A549 (cell line): Measurements from ENCODE around the gene U2AF1L4. TPM values are rescaled to one million over a fixed set of nuclear protein-coding genes. Genes with fewer than 3 reads are reported as not detected.
A peak's percentile ranks its signal among the peaks of the same experiment; 100 is the strongest.

Experiments used
- ATAC-seq, 2 experiments: fragments of 200-7000 bp in 1 of 2; fragments of >200 bp in 1 of 2; cut with Nextera tagmentation in 1 of 2; cut with Tn5 transposase in 1 of 2; 3 replicates each; pipeline versions ENCODE4 v1.8.0 to v1.9.1; 2018 to 2020; ENCODE audit warnings: mild to moderate bottlenecking in 1 of 2, moderate library complexity in 1 of 2
- CTCF ChIA-PET: fragments of 300-600 bp; sonication (Branson Sonifier 250); formaldehyde crosslinking; extraction: SDS; loops from one replicate; lab custom pipeline; 2021; ENCODE audit warnings: antibody characterized with exemption, inconsistent platforms; lab: Yijun Ruan, JAX
- POLR2A ChIA-PET: fragments of 350-600 bp; formaldehyde crosslinking; extraction: SDS; loops from one replicate; lab custom pipeline; 2021; ENCODE audit warnings: antibody characterized with exemption, inconsistent platforms; lab: Yijun Ruan, JAX
- DNase-seq, 2 experiments: peaks; one replicate each; pipeline versions ENCODE4 v3.0.0 to v3.0.0-alpha.2; 2011 to 2016; ENCODE audit warnings: low read depth in 1 of 2, low spot score in 1 of 2
- FAIRE-seq: peaks from 2 replicates; lab custom pipeline; 2011; peaks lifted over from hg19 to GRCh38; lab: Jason Lieb, UNC
- H3K27ac ChIP-seq, 2 experiments: fragments of >200 bp; sonication (Bioruptor Twin); formaldehyde crosslinking; 3 replicates each; pipeline ENCODE4 v1.5.1; 2016 to 2017
- H3K4me1 ChIP-seq: fragments of >200 bp; sonication (Bioruptor Twin); formaldehyde crosslinking; 3 replicates; pipeline ENCODE4 v1.6.1; 2016
- H3K4me2 ChIP-seq: fragments of >200 bp; sonication (Bioruptor Twin); formaldehyde crosslinking; 3 replicates; pipeline ENCODE4 v1.6.1; 2016
- H3K4me3 ChIP-seq: fragments of >200 bp; sonication (Bioruptor Twin); formaldehyde crosslinking; 3 replicates; pipeline ENCODE4 v1.5.1; 2016
- H3K9me3 ChIP-seq: fragments of >200 bp; sonication (Bioruptor Twin); formaldehyde crosslinking; 3 replicates; pipeline ENCODE4 v1.6.1; 2016
- CBX8 ChIP-seq: fragments of 200-600 bp; sonication (generic); IDR thresholded peaks from 2 replicates; pipeline ENCODE4 v1.6.1; 2016
- FOSL2 ChIP-seq, 2 experiments: fragments of 450-650 bp in 1 of 2; fragments of >200 bp in 1 of 2; sonication (Bioruptor Twin) in 1 of 2; formaldehyde crosslinking; IDR thresholded peaks; 2 replicates each; pipeline versions ENCODE4 v1.5.0 to v1.6.1; 2016 to 2020; ENCODE audit warnings: mild to moderate bottlenecking in 1 of 2, moderate library complexity in 1 of 2
- FOXS1 ChIP-seq: fragments of 250-450 bp; sonication (Bioruptor Pico); IDR thresholded peaks from 2 replicates; pipeline ENCODE4 v1.5.0; 2020; ENCODE audit warnings: mild to moderate bottlenecking, moderate library complexity
- HOXA7 ChIP-seq: fragments of 250-450 bp; sonication (Bioruptor Pico); IDR thresholded peaks from 2 replicates; pipeline ENCODE4 v1.5.0; 2020; ENCODE audit warnings: mild to moderate bottlenecking, moderate library complexity
- HOXB13 ChIP-seq: fragments of 250-450 bp; sonication (Bioruptor Pico); IDR thresholded peaks from 2 replicates; pipeline ENCODE4 v1.5.0; 2020; ENCODE audit warnings: low read depth, mild to moderate bottlenecking, moderate library complexity
- HOXB5 ChIP-seq: fragments of 250-450 bp; sonication (Bioruptor Pico); IDR thresholded peaks from 2 replicates; pipeline ENCODE4 v1.5.0; 2020; ENCODE audit warnings: mild to moderate bottlenecking, moderate library complexity
- JUN ChIP-seq, 2 experiments: fragments of >200 bp; sonication (Bioruptor Twin); formaldehyde crosslinking; IDR thresholded peaks; 2 replicates in 1 of 2; 3 replicates in 1 of 2; pipeline ENCODE4 v1.6.1; 2016 to 2017
- JUNB ChIP-seq: fragments of >200 bp; sonication (Bioruptor Twin); formaldehyde crosslinking; IDR thresholded peaks from 2 replicates; pipeline ENCODE4 v1.6.1; 2016
- MAZ ChIP-seq: fragments of 150-350 bp; IDR thresholded peaks from 2 replicates; pipeline ENCODE4 v1.6.1; 2014; ENCODE audit warnings: antibody characterized with exemption, low read depth, low read length, borderline replicate concordance
- MYC ChIP-seq: IDR thresholded peaks from 2 replicates; pipeline ENCODE4 v1.6.1; 2012; ENCODE audit warnings: mild to moderate bottlenecking, inconsistent platforms, low read length, improper control_type of control experiment, borderline replicate concordance
- NPAS2 ChIP-seq: fragments of 250-450 bp; sonication (Bioruptor Pico); IDR thresholded peaks from 2 replicates; pipeline ENCODE4 v1.8.0; 2022; ENCODE audit warnings: mild to moderate bottlenecking, moderate library complexity, borderline replicate concordance
- RAD21 ChIP-seq, 2 experiments: fragments of >200 bp in 1 of 2; sonication (Bioruptor Twin) in 1 of 2; formaldehyde crosslinking in 1 of 2; IDR thresholded peaks in 1 of 2; conservative IDR thresholded peaks in 1 of 2; 2 replicates in 1 of 2; 3 replicates in 1 of 2; pipeline ENCODE4 v1.6.1; 2012 to 2018; ENCODE audit warnings: inconsistent platforms in 1 of 2
- RARB ChIP-seq: fragments of 250-450 bp; sonication (Bioruptor Pico); IDR thresholded peaks from 2 replicates; pipeline ENCODE4 v1.8.0; 2021; ENCODE audit warnings: mild to moderate bottlenecking, moderate library complexity
- RFX5 ChIP-seq: fragments of 450-650 bp; IDR thresholded peaks from 2 replicates; pipeline ENCODE4 v1.7.1; 2014; ENCODE audit warnings: antibody characterized with exemption, mild to moderate bottlenecking, moderate library complexity
- SREBF2 ChIP-seq: fragments of 450-650 bp; IDR thresholded peaks from 2 replicates; pipeline ENCODE4 v1.6.1; 2014; ENCODE audit warnings: mild to moderate bottlenecking, moderate library complexity
- TP53 ChIP-seq: fragments of 250-450 bp; sonication (Bioruptor Pico); IDR thresholded peaks from 2 replicates; pipeline ENCODE4 v1.5.0; 2021; ENCODE audit warnings: mild to moderate bottlenecking, moderate library complexity
- WGBS: methylation state at CpG from one replicate; pipeline ENCODE4 v1.1.6; 2017; ENCODE audit errors: missing lambda C conversion rate; 5-methylcytosine and 5-hydroxymethylcytosine counted together
- polyA plus RNA-seq, 4 experiments: library from polyadenylated mRNA; depleted of rRNA in 3 of 4; stranded (reverse); fragments of >200 nt; fragmentation: RNase III in 1 of 4; extraction: RNeasy Plus Mini Kit Qiagen cat#74134 plus additional on column Dnase treatment in 1 of 4; gene quantifications; 2 replicates in 3 of 4; 3 replicates in 1 of 4; pipeline ENCODE4 v1.2.3, GENCODE V29; 2011 to 2017
- TF ChIP-seq, protein P1 (sequence below): fragments of >200 bp; sonication (Bioruptor Twin); formaldehyde crosslinking; IDR thresholded peaks from 3 replicates; pipeline ENCODE4 v1.6.1; 2016
- TF ChIP-seq, protein P2 (sequence below): fragments of >200 bp; sonication (Bioruptor Twin); formaldehyde crosslinking; IDR thresholded peaks from 2 replicates; pipeline ENCODE4 v1.6.1; 2016
- TF ChIP-seq, protein P3 (sequence below): IDR thresholded peaks from 2 replicates; pipeline ENCODE4 v1.6.1; 2012
- TF ChIP-seq, protein P4 (sequence below): fragments of >200 bp; sonication (Bioruptor Twin); formaldehyde crosslinking; IDR thresholded peaks from 3 replicates; pipeline ENCODE4 v1.5.1; 2016
- TF ChIP-seq, protein P5 (sequence below): fragments of 200-600 bp; sonication (generic); IDR thresholded peaks from 2 replicates; pipeline ENCODE4 v1.6.1; 2016; ENCODE audit warnings: antibody characterized with exemption, mild to moderate bottlenecking, moderate library complexity

U2AF1L4 gene
- polyA plus RNA-seq, 2 of the 4 experiments (the other 2 are of a cell fraction) = 41.1 to 42.8 TPM

DNA sequence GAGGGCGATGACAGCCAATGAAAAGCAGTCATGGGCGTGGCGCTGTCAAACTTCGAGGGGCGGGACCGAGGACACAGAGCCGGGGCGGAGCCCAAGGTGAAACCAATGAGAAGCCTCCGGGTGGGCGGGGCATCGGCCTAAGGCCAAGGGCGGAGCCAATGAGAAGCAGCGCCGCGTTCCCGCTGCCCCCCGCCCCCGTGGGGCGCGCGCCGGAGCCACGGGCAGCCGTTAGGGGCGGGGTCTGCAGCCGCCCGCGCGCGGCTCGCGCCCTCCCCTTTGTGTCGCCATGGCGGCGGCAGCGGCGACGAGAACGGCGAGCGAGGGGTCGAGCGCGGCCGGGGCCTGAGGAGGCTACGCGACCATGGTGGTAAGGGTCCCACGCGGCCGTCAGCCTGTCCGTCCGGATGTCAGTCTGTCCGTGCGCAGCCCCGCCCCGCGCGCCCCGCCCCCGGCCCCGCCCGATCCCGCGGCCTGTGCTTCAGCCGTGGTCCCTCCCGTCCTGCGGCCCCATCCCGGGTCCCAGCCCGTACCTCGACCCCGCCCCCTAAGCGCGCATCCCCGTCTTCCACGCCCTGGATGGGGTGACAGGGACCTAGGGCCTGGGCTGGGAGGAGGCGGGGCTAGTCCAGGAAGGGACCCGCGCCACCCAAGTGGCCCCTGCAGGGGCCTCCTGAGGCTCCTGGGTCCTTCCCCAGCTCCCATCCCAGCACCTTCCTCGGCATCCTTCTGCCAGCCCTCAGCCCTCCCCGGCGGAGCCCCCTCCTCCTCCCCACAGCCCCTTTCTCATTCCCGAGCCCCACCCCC lies 30.3 kb upstream of the U2AF1L4 start, which contains the start of gene ARHGAP33:
ARHGAP33 (plus strand) TSS at position 267 of the 804 bp plus-strand sequence; CDS start at position 362, 95 bp downstream.
- Histone ChIP-seq H3K9me3 (no peaks in the 10 kb centered on the region), H3K4me2 (peak within 1 kb of the TSS; percentile 96), H3K27ac (peak within 1 kb of the TSS; percentile 47 to 81), H3K4me1 (peaks cover 31% of the 10 kb centered on the region), H3K4me3 (peak within 1 kb of the TSS; percentile 62)
- POLR2A ChIA-PET = interaction anchor here (1.2 kb wide), 1 partner anchor 27 kb away, joined by 3 read pairs; the partner anchor contains the start of gene LIN37
- CTCF ChIA-PET = interaction anchor here (0.6 to 3.3 kb wide), 7 partner anchors 13 to 312 kb away, joined by 3 to 23 read pairs (median 4); no protein-coding TSS in a partner anchor
- peak; percentile 78 to 90 for ATAC-seq
- peak; percentile 98 for FAIRE-seq
- peak; percentile 98 to 99 for DNase-seq
- WGBS = 2% methylated on average over 59 of the region's 82 CpGs
- TF ChIP-seq RFX5 (peak; percentile 73), RAD21 (conservative IDR thresholded peaks at IDR 0.05 in 1 of 2, IDR thresholded peaks at IDR 0.05 in 1 of 2) (0 out of 5 replicates have a peak, but pooled peaks of 1 of the 2 experiments have one; percentile 11), RARB (CRISPR knock-in tag) (no peak), JUN (IDR thresholded peaks at IDR 0.05) (peak in 1 of 2 experiments; percentile 39; a peak in 1 of 5 replicates)
- TF ChIP-seq, protein P1, sequence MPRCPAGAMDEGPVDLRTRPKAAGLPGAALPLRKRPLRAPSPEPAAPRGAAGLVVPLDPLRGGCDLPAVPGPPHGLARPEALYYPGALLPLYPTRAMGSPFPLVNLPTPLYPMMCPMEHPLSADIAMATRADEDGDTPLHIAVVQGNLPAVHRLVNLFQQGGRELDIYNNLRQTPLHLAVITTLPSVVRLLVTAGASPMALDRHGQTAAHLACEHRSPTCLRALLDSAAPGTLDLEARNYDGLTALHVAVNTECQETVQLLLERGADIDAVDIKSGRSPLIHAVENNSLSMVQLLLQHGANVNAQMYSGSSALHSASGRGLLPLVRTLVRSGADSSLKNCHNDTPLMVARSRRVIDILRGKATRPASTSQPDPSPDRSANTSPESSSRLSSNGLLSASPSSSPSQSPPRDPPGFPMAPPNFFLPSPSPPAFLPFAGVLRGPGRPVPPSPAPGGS = no peak
- TF ChIP-seq, protein P2, sequence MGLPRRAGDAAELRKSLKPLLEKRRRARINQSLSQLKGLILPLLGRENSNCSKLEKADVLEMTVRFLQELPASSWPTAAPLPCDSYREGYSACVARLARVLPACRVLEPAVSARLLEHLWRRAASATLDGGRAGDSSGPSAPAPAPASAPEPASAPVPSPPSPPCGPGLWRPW = no peak
- TF ChIP-seq, protein P3, sequence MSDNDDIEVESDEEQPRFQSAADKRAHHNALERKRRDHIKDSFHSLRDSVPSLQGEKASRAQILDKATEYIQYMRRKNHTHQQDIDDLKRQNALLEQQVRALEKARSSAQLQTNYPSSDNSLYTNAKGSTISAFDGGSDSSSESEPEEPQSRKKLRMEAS = peak; percentile 47; the same call in 1 of the 2 replicates

DNA sequence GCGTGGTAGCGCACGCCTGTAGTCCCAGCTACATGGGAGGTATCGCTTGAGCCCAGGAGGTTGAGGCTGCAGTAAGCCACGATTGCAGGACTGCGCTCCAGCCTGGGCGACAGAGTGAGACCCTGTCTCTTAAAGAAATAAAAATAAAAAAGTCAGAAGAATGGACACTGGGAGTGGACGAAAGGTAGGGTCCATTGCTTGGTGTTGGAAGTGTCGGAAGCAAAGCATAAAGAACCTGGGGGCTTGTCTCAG lies 29.8 kb upstream of the U2AF1L4 start:
- peak overlapping the region; percentile 96 for H3K4me2 ChIP-seq
- FAIRE-seq = no peak
- WGBS = 13% methylated on average over 9 of the region's 9 CpGs

More for the DNA sequence above, 29.8 kb upstream of the U2AF1L4 start:
- DNase-seq (no peak), ATAC-seq (peak; percentile 12 to 53)
- Histone ChIP-seq H3K9me3 (no peaks in the 10 kb centered on the region), H3K4me3 (peak overlapping the region; percentile 62), H3K4me1 (peaks cover 31% of the 10 kb centered on the region), H3K27ac (no peak overlapping the region)
- ChIA-PET CTCF (interaction anchor here (0.7 kb wide), 1 partner anchor 9 kb away, joined by 3 read pairs; no protein-coding TSS in a partner anchor), POLR2A (interaction anchor here (1.2 kb wide), 1 partner anchor 27 kb away, joined by 3 read pairs; the partner anchor contains the start of gene LIN37)
- TF ChIP-seq HOXA7 (CRISPR knock-in tag) (no peak), JUNB (no peak), FOXS1 (CRISPR knock-in tag) (no peak), FOSL2 (IDR thresholded peaks at IDR 0.05) (no peak), FOSL2 (CRISPR knock-in tag; IDR thresholded peaks at IDR 0.05) (no peak), MYC (no peak), SREBF2 (no peak), RAD21 (conservative IDR thresholded peaks at IDR 0.05 in 1 of 2, IDR thresholded peaks at IDR 0.05 in 1 of 2) (no peak), MAZ (no peak), TP53 (CRISPR knock-in tag) (no peak), NPAS2 (no peak), RARB (CRISPR knock-in tag) (no peak), HOXB13 (no peak), CBX8 (no peak), RFX5 (no peak), HOXB5 (CRISPR knock-in tag) (no peak), JUN (IDR thresholded peaks at IDR 0.05) (no peak)
- TF ChIP-seq, protein P3 = no peak
- TF ChIP-seq, protein P1 = no peak
- TF ChIP-seq, protein P4, sequence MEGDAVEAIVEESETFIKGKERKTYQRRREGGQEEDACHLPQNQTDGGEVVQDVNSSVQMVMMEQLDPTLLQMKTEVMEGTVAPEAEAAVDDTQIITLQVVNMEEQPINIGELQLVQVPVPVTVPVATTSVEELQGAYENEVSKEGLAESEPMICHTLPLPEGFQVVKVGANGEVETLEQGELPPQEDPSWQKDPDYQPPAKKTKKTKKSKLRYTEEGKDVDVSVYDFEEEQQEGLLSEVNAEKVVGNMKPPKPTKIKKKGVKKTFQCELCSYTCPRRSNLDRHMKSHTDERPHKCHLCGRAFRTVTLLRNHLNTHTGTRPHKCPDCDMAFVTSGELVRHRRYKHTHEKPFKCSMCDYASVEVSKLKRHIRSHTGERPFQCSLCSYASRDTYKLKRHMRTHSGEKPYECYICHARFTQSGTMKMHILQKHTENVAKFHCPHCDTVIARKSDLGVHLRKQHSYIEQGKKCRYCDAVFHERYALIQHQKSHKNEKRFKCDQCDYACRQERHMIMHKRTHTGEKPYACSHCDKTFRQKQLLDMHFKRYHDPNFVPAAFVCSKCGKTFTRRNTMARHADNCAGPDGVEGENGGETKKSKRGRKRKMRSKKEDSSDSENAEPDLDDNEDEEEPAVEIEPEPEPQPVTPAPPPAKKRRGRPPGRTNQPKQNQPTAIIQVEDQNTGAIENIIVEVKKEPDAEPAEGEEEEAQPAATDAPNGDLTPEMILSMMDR = no peak
- TF ChIP-seq, protein P5, sequence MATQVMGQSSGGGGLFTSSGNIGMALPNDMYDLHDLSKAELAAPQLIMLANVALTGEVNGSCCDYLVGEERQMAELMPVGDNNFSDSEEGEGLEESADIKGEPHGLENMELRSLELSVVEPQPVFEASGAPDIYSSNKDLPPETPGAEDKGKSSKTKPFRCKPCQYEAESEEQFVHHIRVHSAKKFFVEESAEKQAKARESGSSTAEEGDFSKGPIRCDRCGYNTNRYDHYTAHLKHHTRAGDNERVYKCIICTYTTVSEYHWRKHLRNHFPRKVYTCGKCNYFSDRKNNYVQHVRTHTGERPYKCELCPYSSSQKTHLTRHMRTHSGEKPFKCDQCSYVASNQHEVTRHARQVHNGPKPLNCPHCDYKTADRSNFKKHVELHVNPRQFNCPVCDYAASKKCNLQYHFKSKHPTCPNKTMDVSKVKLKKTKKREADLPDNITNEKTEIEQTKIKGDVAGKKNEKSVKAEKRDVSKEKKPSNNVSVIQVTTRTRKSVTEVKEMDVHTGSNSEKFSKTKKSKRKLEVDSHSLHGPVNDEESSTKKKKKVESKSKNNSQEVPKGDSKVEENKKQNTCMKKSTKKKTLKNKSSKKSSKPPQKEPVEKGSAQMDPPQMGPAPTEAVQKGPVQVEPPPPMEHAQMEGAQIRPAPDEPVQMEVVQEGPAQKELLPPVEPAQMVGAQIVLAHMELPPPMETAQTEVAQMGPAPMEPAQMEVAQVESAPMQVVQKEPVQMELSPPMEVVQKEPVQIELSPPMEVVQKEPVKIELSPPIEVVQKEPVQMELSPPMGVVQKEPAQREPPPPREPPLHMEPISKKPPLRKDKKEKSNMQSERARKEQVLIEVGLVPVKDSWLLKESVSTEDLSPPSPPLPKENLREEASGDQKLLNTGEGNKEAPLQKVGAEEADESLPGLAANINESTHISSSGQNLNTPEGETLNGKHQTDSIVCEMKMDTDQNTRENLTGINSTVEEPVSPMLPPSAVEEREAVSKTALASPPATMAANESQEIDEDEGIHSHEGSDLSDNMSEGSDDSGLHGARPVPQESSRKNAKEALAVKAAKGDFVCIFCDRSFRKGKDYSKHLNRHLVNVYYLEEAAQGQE = no peak
